HUES6 (cell line): ENCODE measurements around the gene PTCRA.
"Not testable (repeated sequence)": the region's sequence is repeated elsewhere in the genome, so short reads cannot be mapped to it uniquely, and the experiment has no call there.

ENCODE experiments used
- H3K27ac ChIP-seq: 2 replicates; pipeline ENCODE4 v1.7.0; 2013; ENCODE audit warnings: low read depth, mild to moderate bottlenecking, low read length, inconsistent platforms
- H3K27me3 ChIP-seq: 2 replicates; pipeline ENCODE4 v1.6.1; 2013; ENCODE audit warnings: low read length; ENCODE audit not compliant: control insufficient read depth, insufficient read depth
- H3K36me3 ChIP-seq: 2 replicates; pipeline ENCODE4 v1.6.1; 2013; ENCODE audit warnings: low read length; ENCODE audit not compliant: control insufficient read depth, insufficient read depth
- H3K4me1 ChIP-seq: 2 replicates; pipeline ENCODE4 v1.6.1; 2013; ENCODE audit warnings: low read length; ENCODE audit not compliant: control insufficient read depth, insufficient read depth
- H3K4me3 ChIP-seq: 2 replicates; pipeline ENCODE4 v1.5.1; 2013; ENCODE audit warnings: low read depth, low read length
- H3K9ac ChIP-seq: one replicate; pipeline ENCODE4 v1.6.1; 2013; ENCODE audit warnings: mild to moderate bottlenecking, low read length
- H3K9me3 ChIP-seq: 2 replicates; pipeline ENCODE4 v1.6.1; 2013; ENCODE audit warnings: low read depth, low read length; ENCODE audit not compliant: control insufficient read depth, insufficient read depth

The PTCRA gene

DNA sequence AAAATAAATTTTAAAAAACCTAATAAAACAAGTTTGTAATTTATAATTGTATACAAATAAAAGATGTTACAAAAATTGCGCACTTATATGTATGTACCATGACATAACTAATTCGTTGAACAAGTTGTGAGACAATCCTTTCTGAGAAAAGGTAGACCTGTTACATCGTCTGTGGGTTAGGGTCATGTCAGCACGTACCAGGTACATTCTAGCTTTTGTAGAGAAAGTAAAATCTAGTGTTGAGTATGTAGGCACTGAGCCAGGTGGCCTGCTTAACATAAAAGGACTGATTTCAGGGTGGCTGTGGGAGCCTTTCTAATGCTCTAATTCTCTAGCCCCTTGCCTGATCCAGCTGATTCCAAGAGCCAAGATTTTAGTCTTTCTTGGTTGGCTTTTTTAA lies 26.0 kb upstream of the PTCRA start:
- H3K36me3 ChIP-seq: peaks cover 26% of the 10 kb centered on the region
- H3K4me1 ChIP-seq: no peaks in the 10 kb centered on the region
- H3K9ac ChIP-seq: peak overlapping the region; percentile 96
- H3K4me3 ChIP-seq: peak overlapping the region; percentile 84
- H3K27ac ChIP-seq: peak overlapping the region; percentile 11; the same call in 1 of the 2 replicates
- no peaks in the 10 kb centered on the region for H3K9me3 ChIP-seq
- H3K27me3 ChIP-seq: no peaks in the 10 kb centered on the region

- Histone ChIP-seq H3K9me3 (no peaks in the 10 kb centered on the region), H3K27ac (peak overlapping the region; percentile 88), H3K36me3 (peaks cover 19% of the 10 kb centered on the region), H3K4me3 (peak overlapping the region; percentile 84), H3K27me3 (no peaks in the 10 kb centered on the region), H3K9ac (peak overlapping the region; percentile 96), H3K4me1 (no peaks in the 10 kb centered on the region)
These were observed 25.3 kb upstream of the PTCRA start for GRCh38 chr6:42890311-42891198.

DNA sequence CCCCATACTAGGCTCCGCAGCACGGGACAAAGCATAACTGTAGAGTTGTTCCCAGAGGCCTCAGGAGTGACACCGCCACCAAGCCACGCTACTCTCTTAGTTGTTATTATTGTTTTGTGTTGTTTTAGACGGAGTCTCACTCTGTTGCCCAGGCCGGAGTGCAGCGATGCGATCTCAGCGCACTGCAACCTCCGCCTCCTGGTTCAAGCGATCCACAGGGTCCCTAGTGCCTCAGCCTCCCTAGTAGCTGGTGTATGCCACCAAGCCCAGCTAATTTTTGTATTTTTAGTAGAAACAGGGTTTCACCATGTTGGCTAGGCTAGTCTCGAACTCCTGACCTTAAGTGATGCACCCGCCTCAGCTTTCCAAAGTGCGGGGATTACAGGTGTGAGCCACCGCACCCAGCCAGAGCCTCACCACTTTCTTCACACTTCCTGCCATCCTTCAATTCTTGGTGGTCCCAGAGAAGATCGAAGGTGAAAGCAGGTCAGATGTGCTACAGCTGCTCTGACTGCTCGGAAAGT lies 24.6 kb upstream of the PTCRA start:
- H3K36me3 ChIP-seq: peaks cover 12% of the 10 kb centered on the region
- H3K27me3 ChIP-seq: no peaks in the 10 kb centered on the region
- peak overlapping the region; percentile 88; the same call in 1 of the 2 replicates for H3K27ac ChIP-seq
- H3K4me3 ChIP-seq: peak overlapping the region; percentile 84
- H3K9ac ChIP-seq: peak overlapping the region; percentile 96
- no peaks in the 10 kb centered on the region for H3K4me1 ChIP-seq
- H3K9me3 ChIP-seq: no peaks in the 10 kb centered on the region

DNA sequence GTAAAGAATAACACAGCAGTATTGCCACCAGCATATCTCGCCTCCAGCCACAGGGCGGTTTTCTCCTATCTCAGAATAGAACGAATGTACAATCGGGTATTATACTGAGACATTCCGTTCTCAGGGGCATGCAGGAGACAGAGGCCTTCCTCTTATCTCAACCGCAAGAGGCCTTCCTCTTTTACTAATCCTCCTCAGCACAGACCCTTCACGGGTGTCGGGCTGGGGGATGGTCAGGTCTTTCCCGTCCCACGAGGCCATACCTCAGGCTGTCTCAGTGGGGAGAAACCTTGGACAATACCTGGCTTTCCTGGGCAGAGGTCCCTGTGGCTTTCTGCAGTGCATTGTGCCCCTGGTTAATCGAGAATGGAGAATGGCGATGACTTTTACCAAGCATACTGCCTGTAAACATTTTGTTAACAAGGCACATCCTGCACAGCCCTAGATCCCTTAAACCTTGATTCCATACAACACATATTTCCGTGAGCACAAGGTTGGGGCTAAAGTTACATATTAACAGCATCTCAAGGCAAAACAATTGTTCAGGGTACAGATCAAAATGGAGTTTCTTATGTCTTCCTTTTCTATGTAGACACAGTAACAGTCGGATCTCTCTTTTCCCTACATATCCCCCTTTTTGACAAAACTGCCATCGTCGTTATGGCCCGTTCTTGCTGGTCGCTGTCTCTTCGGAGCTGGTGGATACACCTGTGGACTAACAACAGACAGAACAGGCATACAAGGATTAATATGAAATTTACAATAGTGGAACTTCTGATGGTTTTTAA lies 21.6 kb upstream of the PTCRA start:
- H3K4me1 ChIP-seq: not testable (repeated sequence)

GRCh38 chr6:42896178-42896719 lies 19.6 kb upstream of the PTCRA start:
- Histone ChIP-seq H3K36me3 (no peaks in the 10 kb centered on the region), H3K9me3 (no peaks in the 10 kb centered on the region), H3K4me3 (no peak overlapping the region), H3K4me1 (peaks cover 9% of the 10 kb centered on the region; the same call in 1 of the 2 replicates), H3K27me3 (no peaks in the 10 kb centered on the region), H3K27ac (no peak overlapping the region), H3K9ac (no peak overlapping the region)

More for the DNA sequence above, 21.6 kb upstream of the PTCRA start:
- not testable (repeated sequence) for H3K27me3 ChIP-seq, H3K27ac ChIP-seq, H3K9ac ChIP-seq, H3K9me3 ChIP-seq, H3K36me3 ChIP-seq, H3K4me3 ChIP-seq

DNA sequence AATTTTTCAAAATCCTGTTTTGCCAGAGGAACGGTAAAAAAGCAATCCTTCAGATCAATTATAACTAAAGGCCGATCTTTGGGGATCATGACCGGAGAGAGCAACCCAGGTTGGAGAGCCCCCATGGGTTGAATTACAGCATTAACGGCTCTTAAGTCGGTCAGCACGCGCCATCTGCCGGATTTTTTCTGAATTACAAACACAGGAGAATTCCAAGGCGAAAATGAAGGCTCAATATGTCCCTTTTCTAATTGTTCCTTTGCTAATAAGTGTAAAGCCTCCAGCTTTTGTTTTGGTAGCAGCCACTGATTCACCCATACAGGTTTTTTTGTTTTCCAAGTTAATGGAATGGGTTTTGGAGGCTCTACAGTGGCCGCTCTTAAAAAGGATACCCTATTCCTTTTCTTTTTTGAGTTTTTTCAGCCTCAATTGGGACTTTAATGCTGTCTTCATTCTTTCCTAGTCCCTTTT lies 16.9 kb upstream of the PTCRA start:
- no peaks in the 10 kb centered on the region for H3K36me3 ChIP-seq
- no peaks in the 10 kb centered on the region for H3K27me3 ChIP-seq
- no peak overlapping the region for H3K27ac ChIP-seq
- H3K9me3 ChIP-seq: no peaks in the 10 kb centered on the region
- H3K4me3 ChIP-seq: no peak overlapping the region
- H3K4me1 ChIP-seq: peaks cover 9% of the 10 kb centered on the region
- no peak overlapping the region for H3K9ac ChIP-seq

- Histone ChIP-seq H3K9ac (no peak overlapping the region), H3K36me3 (no peaks in the 10 kb centered on the region), H3K27ac (no peak overlapping the region), H3K4me3 (no peak overlapping the region), H3K4me1 (peaks cover 9% of the 10 kb centered on the region), H3K9me3 (no peaks in the 10 kb centered on the region), H3K27me3 (no peaks in the 10 kb centered on the region)
These were observed 16.0 kb upstream of the PTCRA start for GRCh38 chr6:42899871-42900270.

- Histone ChIP-seq H3K36me3 (no peaks in the 10 kb centered on the region), H3K27ac (no peak overlapping the region), H3K4me3 (no peak overlapping the region), H3K9me3 (no peaks in the 10 kb centered on the region), H3K4me1 (peaks cover 9% of the 10 kb centered on the region), H3K27me3 (no peaks in the 10 kb centered on the region), H3K9ac (no peak overlapping the region)
These were observed 14.3 kb upstream of the PTCRA start for GRCh38 chr6:42901538-42901957.

GRCh38 chr6:42902429-42903263 lies 13.2 kb upstream of the PTCRA start:
- H3K27ac ChIP-seq, H3K9me3 ChIP-seq, H3K4me1 ChIP-seq, H3K27me3 ChIP-seq, H3K4me3 ChIP-seq, H3K36me3 ChIP-seq, H3K9ac ChIP-seq: not testable (repeated sequence)

GRCh38 chr6:42904467-42904866 lies 11.4 kb upstream of the PTCRA start:
- Histone ChIP-seq H3K27ac (no peak overlapping the region), H3K9ac (no peak overlapping the region)

More at GRCh38 chr6:42904467-42904866, 11.4 kb upstream of the PTCRA start:
- H3K36me3 ChIP-seq: no peaks in the 10 kb centered on the region
- peaks cover 4% of the 10 kb centered on the region for H3K4me1 ChIP-seq
- no peaks in the 10 kb centered on the region for H3K27me3 ChIP-seq
- no peaks in the 10 kb centered on the region for H3K9me3 ChIP-seq
- no peak overlapping the region for H3K4me3 ChIP-seq
